Activated T-cell treated with anti-CD3 and anti-CD28 coated beads for 1 hour (primary cell): Measurements from ENCODE around the gene PAMR1.
"Not testable (repeated sequence)": the region's sequence is repeated elsewhere in the genome, so short reads cannot be mapped to it uniquely, and the experiment has no call there.

Experiments used
- DNase-seq: peaks from one replicate; pipeline ENCODE4 v3.0.0-alpha.2; 2020; ENCODE audit warnings: low read depth

The PAMR1 gene

GRCh38 chr11:35525501-35526175 lies at the start of gene PAMR1:
TSS of gene PAMR1 (minus strand) at chr11:35525616. CDS start at chr11:35525585, 31 bp downstream.
- DNase-seq, result no peak

- DNase-seq, result no peak
Observed at GRCh38 chr11:35571696-35572095, 46.3 kb upstream of the PAMR1 start.

- DNase-seq, result no peak
Observed at GRCh38 chr11:35567737-35568465, 42.5 kb upstream of the PAMR1 start.

- no peak for DNase-seq
Observed at GRCh38 chr11:35566885-35567284, 41.5 kb upstream of the PAMR1 start.

- no peak for DNase-seq
Observed at GRCh38 chr11:35566181-35566580, 40.8 kb upstream of the PAMR1 start.

GRCh38 chr11:35564245-35564595 lies 38.8 kb upstream of the PAMR1 start:
- no peak for DNase-seq

- DNase-seq, result no peak
Observed at GRCh38 chr11:35563484-35564244, 38.2 kb upstream of the PAMR1 start.

- no peak for DNase-seq
Observed at GRCh38 chr11:35559949-35560348, 34.5 kb upstream of the PAMR1 start.

GRCh38 chr11:35558513-35558912 lies 33.1 kb upstream of the PAMR1 start:
- no peak for DNase-seq

- no peak for DNase-seq
Observed at GRCh38 chr11:35555488-35555887, 30.1 kb upstream of the PAMR1 start.

GRCh38 chr11:35554491-35555437 lies 29.3 kb upstream of the PAMR1 start:
- no peak for DNase-seq

GRCh38 chr11:35553831-35554230 lies 28.4 kb upstream of the PAMR1 start:
- DNase-seq, result no peak

- no peak for DNase-seq
Observed at GRCh38 chr11:35553021-35553420, 27.6 kb upstream of the PAMR1 start.

GRCh38 chr11:35552616-35553015 lies 27.2 kb upstream of the PAMR1 start:
- DNase-seq, result no peak

GRCh38 chr11:35550374-35551036 lies 25.1 kb upstream of the PAMR1 start:
- no peak for DNase-seq

- no peak for DNase-seq
Observed at GRCh38 chr11:35549787-35550186, 24.4 kb upstream of the PAMR1 start.

GRCh38 chr11:35548925-35549561 lies 23.6 kb upstream of the PAMR1 start:
- DNase-seq, result no peak

GRCh38 chr11:35547995-35548394 lies 22.6 kb upstream of the PAMR1 start:
- not testable (repeated sequence) for DNase-seq

- DNase-seq, result no peak
Observed at GRCh38 chr11:35546317-35546716, 20.9 kb upstream of the PAMR1 start.

GRCh38 chr11:35545391-35546003 lies 20.1 kb upstream of the PAMR1 start:
- no peak for DNase-seq
